Stimulated activated CD4-positive, alpha-beta T cell treated with anti-CD3 and anti-CD28 coated beads, Interleukin-2, amount 100 ng/mL, for 48 hours (primary cell): ENCODE data around the gene CHMP4A.
A peak's percentile ranks its signal among the peaks of the same experiment; 100 is the strongest.

ENCODE experiments used
- DNase-seq, 2 donors: peaks; one replicate each; pipeline ENCODE4 v3.0.0-alpha.2; 2020

Gene CHMP4A

GRCh38 chr14:24177041-24177825 is 36.1 kb downstream of the CHMP4A start:
- DNase-seq = no peak

GRCh38 chr14:24176599-24176998 is 36.7 kb downstream of the CHMP4A start:
- DNase-seq = no peak

GRCh38 chr14:24172871-24173281 is 40.4 kb downstream of the CHMP4A start:
- DNase-seq = no peak

- no peak for DNase-seq
These were observed 40.9 kb downstream of the CHMP4A start for GRCh38 chr14:24172261-24172860.

- peak; percentile 44 to 46 for DNase-seq
These were observed 41.6 kb downstream of the CHMP4A start, which contains the start of gene REC8 for GRCh38 chr14:24171422-24172260. TSS of gene REC8 (plus strand) at chr14:24172080. CDS start at chr14:24172553, 473 bp downstream.

GRCh38 chr14:24167469-24168114 is 45.7 kb downstream of the CHMP4A start:
- DNase-seq = no peak

GRCh38 chr14:24165785-24166184 is 47.5 kb downstream of the CHMP4A start:
- no peak for DNase-seq

GRCh38 chr14:24164518-24164991 is 48.7 kb downstream of the CHMP4A start:
- no peak for DNase-seq

GRCh38 chr14:24162093-24162492 is 51.2 kb downstream of the CHMP4A start:
- DNase-seq = no peak

GRCh38 chr14:24160850-24161804 is 52.2 kb downstream of the CHMP4A start, which contains the start of gene IRF9:
TSS of gene IRF9 (plus strand) at chr14:24161265. CDS start at chr14:24162145, 880 bp downstream.
- peak; percentile 100 for DNase-seq

GRCh38 chr14:24160499-24160849 is 52.8 kb downstream of the CHMP4A start:
- no peak for DNase-seq

GRCh38 chr14:24159777-24160498 is 53.4 kb downstream of the CHMP4A start:
- no peak for DNase-seq
